Breast epithelium (tissue), 4 donors: ENCODE results near the gene TFB2M. TPM values are rescaled to one million over a fixed set of nuclear protein-coding genes. Genes with fewer than 3 reads are reported as not detected.
A peak's percentile ranks its signal among the peaks of the same experiment; 100 is the strongest.
"Not testable (repeated sequence)": the region's sequence is repeated elsewhere in the genome, so short reads cannot be mapped to it uniquely, and the experiment has no call there.

Experiments used
- DNase-seq, 2 donors: peaks; one replicate each; pipeline ENCODE4 v3.0.0-alpha.2; 2019; ENCODE audit warnings: low spot score in 2 of 2
- H3K27ac ChIP-seq, 2 donors: fragments of 200-600 bp; sonication (generic) in 1 of 2; one replicate each; pipeline ENCODE4 v1.5.1; 2016 to 2019; ENCODE audit warnings: mild to moderate bottlenecking in 1 of 2
- H3K27me3 ChIP-seq, 2 donors: fragments of 200-600 bp; sonication (generic) in 1 of 2; one replicate each; pipeline versions ENCODE4 v1.5.1 to v1.6.0; 2017 to 2019; ENCODE audit warnings: control low read depth in 1 of 2, mild to moderate bottlenecking in 1 of 2
- H3K36me3 ChIP-seq: fragments of 200-600 bp; one replicate; pipeline ENCODE4 v1.5.1; 2019
- H3K4me1 ChIP-seq, 2 donors: fragments of 200-600 bp; sonication (generic); one replicate each; pipeline ENCODE4 v1.5.1; 2016 to 2019; ENCODE audit warnings: control low read depth in 1 of 2
- H3K4me3 ChIP-seq, 3 donors: fragments of 200-600 bp; sonication (generic); 1 replicate in 2 of 3; 2 replicates in 1 of 3; pipeline ENCODE4 v1.5.1; 2016 to 2019; ENCODE audit warnings: mild to moderate bottlenecking in 3 of 3, moderate library complexity in 2 of 3
- H3K9me3 ChIP-seq, 2 donors: fragments of 200-600 bp; sonication (generic) in 1 of 2; one replicate each; pipeline ENCODE4 v1.5.1; 2016 to 2019; ENCODE audit warnings: control low read depth in 1 of 2
- CTCF ChIP-seq, 3 donors: fragments of 450-650 bp; IDR thresholded peaks; one replicate each; pipeline ENCODE4 v1.5.1; 2016 to 2017; ENCODE audit warnings: antibody characterized with exemption in 3 of 3, mild to moderate bottlenecking in 3 of 3, moderate library complexity in 3 of 3
- POLR2A ChIP-seq: fragments of 450-650 bp; IDR thresholded peaks from one replicate; pipeline ENCODE4 v1.6.1; 2016; ENCODE audit warnings: antibody characterized with exemption, mild to moderate bottlenecking, moderate library complexity
- POLR2AphosphoS5 ChIP-seq, 3 donors: sonication (generic); formaldehyde crosslinking; IDR thresholded peaks; one replicate each; pipeline ENCODE4 v1.6.1; 2017; ENCODE audit warnings: antibody characterized with exemption in 3 of 3
- intact Hi-C: fragments of 100-400 bp; cut with DNase I; formaldehyde crosslinking; loops from one replicate; pipeline ENCODE4 v1.15.1; 2023; ENCODE audit warnings: low total_unique reads
- total RNA-seq, 3 donors: library from RNA; depleted of rRNA; stranded (reverse); fragments of >200 nt; gene quantifications; one replicate each; pipeline ENCODE4 v1.1.0, GENCODE V29; 2016

TFB2M gene
- total RNA-seq, 3 donors from 2014 or later, result 9.0 to 15.5 (median 13.4) TPM

DNA sequence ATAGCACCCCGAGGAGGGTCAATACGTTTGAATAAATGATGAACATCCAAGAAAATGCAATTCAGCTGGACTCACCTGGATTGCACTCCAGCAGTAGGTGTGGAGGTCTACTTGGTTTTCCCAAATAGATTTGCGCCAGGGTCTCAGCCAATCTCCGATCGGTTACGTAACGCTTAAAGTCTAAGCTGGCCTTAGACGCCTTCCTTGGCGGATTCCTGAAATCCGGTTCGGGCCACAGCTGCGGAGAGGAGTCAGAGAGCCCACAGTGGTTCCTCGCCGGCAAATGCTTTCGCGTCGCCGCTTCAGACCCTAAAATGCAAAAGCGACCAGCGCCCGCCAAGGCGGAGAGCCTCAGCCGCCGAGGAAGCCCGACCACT lies 322 bp downstream of the TFB2M start:
- Histone ChIP-seq H3K27me3 (no peaks in the 10 kb centered on the region), H3K9me3 (no peaks in the 10 kb centered on the region), H3K36me3 (no peaks in the 10 kb centered on the region), H3K4me3 (peak overlapping the region; percentile 84 to 91 (median 87)), H3K27ac (peak overlapping the region; percentile 95 to 97), H3K4me1 (peaks cover 0 to 14% of the 10 kb centered on the region in 2 donors)
- intact Hi-C loops, result no loop called here
- TF ChIP-seq POLR2AphosphoS5 (IDR thresholded peaks at IDR 0.05) (no peak), CTCF (IDR thresholded peaks at IDR 0.05) (no peak), POLR2A (no peak)
- DNase-seq, result no peak

DNA sequence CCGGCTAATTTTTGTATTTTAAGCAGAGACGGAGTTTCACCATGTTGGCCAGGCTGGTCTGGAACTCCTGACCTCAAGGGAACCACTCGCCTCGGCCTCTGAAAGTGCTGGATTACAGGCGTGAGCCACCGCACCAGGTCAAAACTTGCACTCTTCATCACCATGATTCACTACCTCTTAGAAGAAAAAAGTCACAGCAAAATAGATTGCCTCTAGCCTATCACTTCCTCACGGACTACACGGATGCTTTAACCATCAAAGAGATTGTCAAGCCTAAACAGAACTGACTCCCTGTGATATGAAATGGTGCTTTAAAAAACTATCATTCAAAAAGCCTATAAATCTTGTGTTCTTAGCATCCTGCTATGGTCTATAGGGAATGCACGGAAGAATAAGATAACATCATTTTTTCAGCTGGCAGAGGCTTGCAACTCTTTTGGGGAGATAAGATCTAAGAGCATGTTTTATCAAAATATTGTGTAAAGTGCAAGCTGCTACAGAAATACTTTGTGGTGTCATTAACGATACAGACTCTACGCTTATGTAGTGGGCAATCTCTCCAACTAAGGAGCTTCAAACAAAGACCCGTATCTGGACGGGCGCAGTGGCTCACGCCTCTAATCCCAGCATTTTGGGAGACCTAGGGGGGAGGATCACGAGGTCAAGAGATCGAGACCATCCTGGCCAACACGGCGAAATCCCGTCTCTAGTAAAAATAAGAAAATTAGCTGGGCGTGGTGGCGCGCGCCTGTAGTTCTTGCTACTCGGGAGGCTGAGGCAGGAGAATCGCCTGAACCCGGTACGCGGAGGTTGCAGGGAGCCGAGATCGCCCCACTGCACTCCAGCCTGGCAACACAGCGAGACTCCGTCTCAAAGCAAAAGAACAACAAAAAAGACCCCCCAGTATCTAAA lies 966 bp downstream of the TFB2M start:
- Histone ChIP-seq H3K4me1 (peaks cover 0 to 14% of the 10 kb centered on the region in 2 donors), H3K9me3 (no peaks in the 10 kb centered on the region), H3K27ac (peak overlapping the region; percentile 95 to 97), H3K36me3 (no peaks in the 10 kb centered on the region), H3K4me3 (peak overlapping the region; percentile 84 to 91 (median 87)), H3K27me3 (no peaks in the 10 kb centered on the region)
- DNase-seq, result no peak
- intact Hi-C loops, result loop anchor here (5.0 kb wide), 1 partner anchor 192 kb away; no protein-coding TSS in a partner anchor
- no peak for TF ChIP-seq POLR2A
- no peak for TF ChIP-seq POLR2AphosphoS5 (IDR thresholded peaks at IDR 0.05)
- TF ChIP-seq CTCF (IDR thresholded peaks at IDR 0.05), result no peak

- intact Hi-C loops, result loop anchor here (5.0 kb wide), 1 partner anchor 196 kb away; no protein-coding TSS in a partner anchor
Observed at GRCh38 chr1:246560833-246561232, 5.2 kb downstream of the TFB2M start.

DNA sequence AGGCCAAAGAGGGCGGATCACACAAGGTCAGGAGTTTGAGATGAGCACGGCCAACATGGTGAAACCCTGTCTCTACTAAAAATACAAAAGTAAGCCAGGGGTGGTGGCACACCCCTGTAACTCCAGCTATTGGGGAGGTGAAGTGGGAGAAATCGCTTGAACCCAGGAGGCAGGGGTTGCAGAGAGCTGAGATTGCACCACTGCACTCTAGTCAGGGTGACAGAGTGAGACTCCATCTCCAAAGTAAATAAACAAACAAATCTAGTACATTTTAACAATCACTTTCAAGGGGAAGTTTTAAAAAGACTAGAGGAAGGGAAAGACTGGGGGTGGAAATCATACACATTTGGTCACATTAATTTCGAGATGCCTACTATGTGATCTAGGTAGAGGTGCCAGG lies 6.8 kb downstream of the TFB2M start:
- Histone ChIP-seq H3K27ac (no peak overlapping the region), H3K27me3 (no peaks in the 10 kb centered on the region), H3K4me3 (no peak overlapping the region), H3K9me3 (no peaks in the 10 kb centered on the region), H3K4me1 (no peaks in the 10 kb centered on the region), H3K36me3 (peaks cover 10% of the 10 kb centered on the region)
- no peak for TF ChIP-seq CTCF (IDR thresholded peaks at IDR 0.05)
- no peak for TF ChIP-seq POLR2AphosphoS5 (IDR thresholded peaks at IDR 0.05)
- no peak for TF ChIP-seq POLR2A
- intact Hi-C loops, result no loop called here
- DNase-seq, result no peak

More at GRCh38 chr1:246560833-246561232, 5.2 kb downstream of the TFB2M start:
- not testable (repeated sequence) for H3K9me3 ChIP-seq, DNase-seq, H3K36me3 ChIP-seq, H3K27ac ChIP-seq, H3K4me3 ChIP-seq, H3K4me1 ChIP-seq, H3K27me3 ChIP-seq

GRCh38 chr1:246558041-246558440 lies 8.0 kb downstream of the TFB2M start:
- H3K4me1 ChIP-seq, result no peaks in the 10 kb centered on the region
- H3K4me3 ChIP-seq, result no peak overlapping the region
- H3K36me3 ChIP-seq, result peaks cover 10% of the 10 kb centered on the region
- intact Hi-C loops, result no loop called here
- DNase-seq, result no peak
- H3K27me3 ChIP-seq, result no peaks in the 10 kb centered on the region
- TF ChIP-seq CTCF (IDR thresholded peaks at IDR 0.05) (no peak), POLR2AphosphoS5 (IDR thresholded peaks at IDR 0.05) (no peak), POLR2A (no peak)
- no peak overlapping the region for H3K27ac ChIP-seq
- no peaks in the 10 kb centered on the region for H3K9me3 ChIP-seq
